ENCODE data around the gene FYB2. TPM values are rescaled to one million over a fixed set of nuclear protein-coding genes. Genes with fewer than 3 reads are reported as not detected.

Gene FYB2
- not detected for total RNA-seq

GRCh38 chr1:56819387-56819899 lies at the start of gene FYB2:
Gene FYB2 (minus strand): TSS chr1:56819404. CDS start chr1:56819290, 114 bp downstream.
- H3K4me1 Mint-ChIP-seq = no peaks in the 10 kb centered on the region
- no peak for DNase-seq
- H3K9me3 Mint-ChIP-seq = peaks cover 2% of the 10 kb centered on the region
- H3K27ac Mint-ChIP-seq = no peak within 1 kb of the TSS
- no peaks in the 10 kb centered on the region for H3K36me3 Mint-ChIP-seq
- no peak within 1 kb of the TSS for H3K4me3 Mint-ChIP-seq
- H3K27me3 Mint-ChIP-seq = peaks cover 32% of the 10 kb centered on the region

GRCh38 chr1:56868761-56869160 lies 49.6 kb upstream of the FYB2 start:
- Mint-ChIP-seq H3K27ac (no peak overlapping the region), H3K4me3 (no peak overlapping the region)

GRCh38 chr1:56867491-56867890 lies 48.3 kb upstream of the FYB2 start:
- Mint-ChIP-seq H3K36me3 (no peaks in the 10 kb centered on the region), H3K9me3 (peaks cover 2% of the 10 kb centered on the region)

More at GRCh38 chr1:56868761-56869160, 49.6 kb upstream of the FYB2 start:
- Mint-ChIP-seq H3K27me3 (peaks cover 28% of the 10 kb centered on the region), H3K36me3 (no peaks in the 10 kb centered on the region), H3K4me1 (no peaks in the 10 kb centered on the region), H3K9me3 (peaks cover 2% of the 10 kb centered on the region)
- no peak for DNase-seq

GRCh38 chr1:56866656-56867055 lies 47.5 kb upstream of the FYB2 start:
- peaks cover 29% of the 10 kb centered on the region for H3K27me3 Mint-ChIP-seq
- no peak overlapping the region for H3K27ac Mint-ChIP-seq
- no peaks in the 10 kb centered on the region for H3K36me3 Mint-ChIP-seq
- DNase-seq = no peak
- no peaks in the 10 kb centered on the region for H3K4me1 Mint-ChIP-seq
- H3K9me3 Mint-ChIP-seq = peaks cover 2% of the 10 kb centered on the region
- H3K4me3 Mint-ChIP-seq = no peak overlapping the region

More at GRCh38 chr1:56867491-56867890, 48.3 kb upstream of the FYB2 start:
- Mint-ChIP-seq H3K27me3 (peaks cover 29% of the 10 kb centered on the region), H3K4me1 (no peaks in the 10 kb centered on the region), H3K27ac (no peak overlapping the region), H3K4me3 (no peak overlapping the region)
- no peak for DNase-seq

- Mint-ChIP-seq H3K4me3 (no peak overlapping the region), H3K27ac (no peak overlapping the region), H3K4me1 (no peaks in the 10 kb centered on the region), H3K36me3 (no peaks in the 10 kb centered on the region), H3K9me3 (peaks cover 3% of the 10 kb centered on the region), H3K27me3 (peaks cover 21% of the 10 kb centered on the region)
- no peak for DNase-seq
Observed at GRCh38 chr1:56864430-56864829, 45.2 kb upstream of the FYB2 start.

- Mint-ChIP-seq H3K27ac (no peak overlapping the region), H3K36me3 (no peaks in the 10 kb centered on the region), H3K27me3 (peaks cover 19% of the 10 kb centered on the region), H3K4me1 (no peaks in the 10 kb centered on the region), H3K9me3 (peaks cover 3% of the 10 kb centered on the region), H3K4me3 (no peak overlapping the region)
- no peak for DNase-seq
Observed at GRCh38 chr1:56863265-56863992, 44.2 kb upstream of the FYB2 start.

- H3K27me3 Mint-ChIP-seq = peaks cover 12% of the 10 kb centered on the region
- no peak for DNase-seq
- H3K27ac Mint-ChIP-seq = no peak overlapping the region
- no peaks in the 10 kb centered on the region for H3K4me1 Mint-ChIP-seq
- no peak overlapping the region for H3K4me3 Mint-ChIP-seq
- H3K9me3 Mint-ChIP-seq = peaks cover 4% of the 10 kb centered on the region
- H3K36me3 Mint-ChIP-seq = no peaks in the 10 kb centered on the region
Observed at GRCh38 chr1:56859287-56859686, 40.1 kb upstream of the FYB2 start.

- no peak overlapping the region for H3K27ac Mint-ChIP-seq
- no peaks in the 10 kb centered on the region for H3K36me3 Mint-ChIP-seq
- peaks cover 3% of the 10 kb centered on the region for H3K9me3 Mint-ChIP-seq
- no peaks in the 10 kb centered on the region for H3K4me1 Mint-ChIP-seq
- H3K27me3 Mint-ChIP-seq = peaks cover 6% of the 10 kb centered on the region
- H3K4me3 Mint-ChIP-seq = no peak overlapping the region
- no peak for DNase-seq
Observed at GRCh38 chr1:56856186-56856585, 37.0 kb upstream of the FYB2 start.

- H3K27me3 Mint-ChIP-seq = peaks cover 6% of the 10 kb centered on the region
- DNase-seq = no peak
- no peak overlapping the region for H3K27ac Mint-ChIP-seq
- peaks cover 2% of the 10 kb centered on the region for H3K9me3 Mint-ChIP-seq
- H3K36me3 Mint-ChIP-seq = no peaks in the 10 kb centered on the region
- no peaks in the 10 kb centered on the region for H3K4me1 Mint-ChIP-seq
- H3K4me3 Mint-ChIP-seq = no peak overlapping the region
Observed at GRCh38 chr1:56855190-56855589, 36.0 kb upstream of the FYB2 start.

GRCh38 chr1:56854521-56855099 lies 35.4 kb upstream of the FYB2 start, which contains the start of gene C8A:
Gene C8A (plus strand): TSS chr1:56854797. CDS start chr1:56854902, 105 bp downstream.
- Mint-ChIP-seq H3K27ac (no peak within 1 kb of the TSS), H3K9me3 (peaks cover 2% of the 10 kb centered on the region), H3K27me3 (peaks cover 6% of the 10 kb centered on the region), H3K4me3 (no peak within 1 kb of the TSS), H3K4me1 (no peaks in the 10 kb centered on the region), H3K36me3 (no peaks in the 10 kb centered on the region)
- no peak for DNase-seq

- H3K27me3 Mint-ChIP-seq = peaks cover 12% of the 10 kb centered on the region
- DNase-seq = no peak
- H3K4me3 Mint-ChIP-seq = no peak overlapping the region
- H3K4me1 Mint-ChIP-seq = no peaks in the 10 kb centered on the region
- H3K27ac Mint-ChIP-seq = no peak overlapping the region
- no peaks in the 10 kb centered on the region for H3K9me3 Mint-ChIP-seq
- H3K36me3 Mint-ChIP-seq = no peaks in the 10 kb centered on the region
Observed at GRCh38 chr1:56852476-56852875, 33.3 kb upstream of the FYB2 start.

GRCh38 chr1:56850922-56851321 lies 31.7 kb upstream of the FYB2 start:
- Mint-ChIP-seq H3K9me3 (no peaks in the 10 kb centered on the region), H3K36me3 (no peaks in the 10 kb centered on the region), H3K4me1 (no peaks in the 10 kb centered on the region), H3K27ac (no peak overlapping the region), H3K27me3 (peaks cover 12% of the 10 kb centered on the region), H3K4me3 (no peak overlapping the region)
- DNase-seq = no peak

GRCh38 chr1:56850411-56850810 lies 31.2 kb upstream of the FYB2 start:
- Mint-ChIP-seq H3K27ac (no peak overlapping the region), H3K4me1 (no peaks in the 10 kb centered on the region), H3K9me3 (no peaks in the 10 kb centered on the region), H3K36me3 (no peaks in the 10 kb centered on the region), H3K4me3 (no peak overlapping the region), H3K27me3 (peaks cover 12% of the 10 kb centered on the region)
- no peak for DNase-seq

- Mint-ChIP-seq H3K4me3 (no peak overlapping the region), H3K27ac (no peak overlapping the region), H3K9me3 (no peaks in the 10 kb centered on the region), H3K27me3 (peaks cover 10% of the 10 kb centered on the region), H3K4me1 (no peaks in the 10 kb centered on the region), H3K36me3 (no peaks in the 10 kb centered on the region)
- DNase-seq = no peak
Observed at GRCh38 chr1:56849750-56850149, 30.5 kb upstream of the FYB2 start.

GRCh38 chr1:56845343-56845742 lies 26.1 kb upstream of the FYB2 start:
- no peak overlapping the region for H3K4me3 Mint-ChIP-seq
- H3K4me1 Mint-ChIP-seq = no peaks in the 10 kb centered on the region
- DNase-seq = no peak
- H3K36me3 Mint-ChIP-seq = no peaks in the 10 kb centered on the region
- no peaks in the 10 kb centered on the region for H3K9me3 Mint-ChIP-seq
- no peak overlapping the region for H3K27ac Mint-ChIP-seq
- peaks cover 6% of the 10 kb centered on the region for H3K27me3 Mint-ChIP-seq
